Prostate gland (tissue), 2 donors: ENCODE measurements around the gene ASGR2.

Experiments
- POLR2AphosphoS5 ChIP-seq: sonication (generic); formaldehyde crosslinking; IDR thresholded peaks from one replicate; pipeline ENCODE4 v1.6.1; 2017; ENCODE audit warnings: antibody characterized with exemption
- TF ChIP-seq, protein P1 (sequence below), 4 experiments: fragments of 200-600 bp in 2 of 4; fragments of 450-650 bp in 2 of 4; sonication (generic) in 2 of 4; IDR thresholded peaks; 1 replicate in 3 of 4; 2 replicates in 1 of 4; pipeline ENCODE4 v1.5.1; 2016 to 2019; ENCODE audit warnings: antibody characterized with exemption in 4 of 4, mild to moderate bottlenecking in 2 of 4, moderate library complexity in 2 of 4

DNA sequence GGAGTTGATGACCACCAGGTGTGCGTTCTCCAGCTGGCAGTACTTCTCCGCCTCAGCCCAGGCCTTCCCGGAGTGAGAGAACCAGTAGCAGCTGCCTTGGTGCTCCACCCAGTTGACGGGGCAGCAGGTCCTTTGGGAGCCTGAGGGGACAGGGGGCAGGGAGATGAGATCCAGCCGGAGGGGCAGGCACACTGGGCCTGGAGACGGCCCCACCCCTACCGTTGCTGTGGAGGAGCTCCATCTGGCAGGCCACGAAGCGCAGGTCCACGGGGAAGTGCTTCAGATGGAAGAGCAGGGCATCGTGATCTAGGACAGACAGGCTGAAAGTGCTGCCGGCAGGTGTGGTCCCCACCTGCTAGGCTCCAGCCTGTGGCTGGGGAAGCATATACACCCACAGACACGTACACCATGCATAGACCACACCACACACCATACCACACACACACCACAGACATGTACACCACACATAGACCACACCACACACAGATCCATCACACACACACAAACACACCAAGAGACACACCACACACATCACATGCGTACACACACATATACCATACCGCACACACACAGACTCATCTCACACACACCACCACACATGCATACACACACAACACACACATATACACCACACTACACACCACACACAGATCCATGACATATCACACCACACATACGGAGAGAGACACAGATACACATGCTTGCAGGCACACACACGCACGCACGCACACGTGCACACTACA, 7.4 kb downstream of the ASGR2 start:
- TF ChIP-seq, protein P1, sequence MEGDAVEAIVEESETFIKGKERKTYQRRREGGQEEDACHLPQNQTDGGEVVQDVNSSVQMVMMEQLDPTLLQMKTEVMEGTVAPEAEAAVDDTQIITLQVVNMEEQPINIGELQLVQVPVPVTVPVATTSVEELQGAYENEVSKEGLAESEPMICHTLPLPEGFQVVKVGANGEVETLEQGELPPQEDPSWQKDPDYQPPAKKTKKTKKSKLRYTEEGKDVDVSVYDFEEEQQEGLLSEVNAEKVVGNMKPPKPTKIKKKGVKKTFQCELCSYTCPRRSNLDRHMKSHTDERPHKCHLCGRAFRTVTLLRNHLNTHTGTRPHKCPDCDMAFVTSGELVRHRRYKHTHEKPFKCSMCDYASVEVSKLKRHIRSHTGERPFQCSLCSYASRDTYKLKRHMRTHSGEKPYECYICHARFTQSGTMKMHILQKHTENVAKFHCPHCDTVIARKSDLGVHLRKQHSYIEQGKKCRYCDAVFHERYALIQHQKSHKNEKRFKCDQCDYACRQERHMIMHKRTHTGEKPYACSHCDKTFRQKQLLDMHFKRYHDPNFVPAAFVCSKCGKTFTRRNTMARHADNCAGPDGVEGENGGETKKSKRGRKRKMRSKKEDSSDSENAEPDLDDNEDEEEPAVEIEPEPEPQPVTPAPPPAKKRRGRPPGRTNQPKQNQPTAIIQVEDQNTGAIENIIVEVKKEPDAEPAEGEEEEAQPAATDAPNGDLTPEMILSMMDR (IDR thresholded peaks at IDR 0.05) = no peak
- no peak for TF ChIP-seq POLR2AphosphoS5
